Astrocyte (in vitro differentiated cells and primary cell): ENCODE measurements around the gene NRARP. TPM values are rescaled to one million over a fixed set of nuclear protein-coding genes. Genes with fewer than 3 reads are reported as not detected.
"Not testable (repeated sequence)": the region's sequence is repeated elsewhere in the genome, so short reads cannot be mapped to it uniquely, and the experiment has no call there.

ENCODE experiments used
- DNase-seq: peaks from one replicate; pipeline ENCODE4 v3.0.0-alpha.2; 2010; ENCODE audit warnings: low read depth
- FAIRE-seq: peaks from 2 replicates; lab custom pipeline; 2011; peaks lifted over from hg19 to GRCh38; lab: Jason Lieb, UNC
- H2AFZ ChIP-seq: 2 replicates; pipeline ENCODE4 v1.6.0; 2012; ENCODE audit warnings: low read depth, low read length, inconsistent platforms
- H3K27ac ChIP-seq: 2 replicates; pipeline ENCODE4 v1.5.1; 2011; ENCODE audit warnings: low read depth, low read length, inconsistent platforms
- H3K27me3 ChIP-seq: 2 replicates; pipeline ENCODE4 v1.6.0; 2011; ENCODE audit warnings: low read length, inconsistent platforms; ENCODE audit not compliant: insufficient read depth
- H3K36me3 ChIP-seq: 2 replicates; pipeline ENCODE4 v1.5.1; 2011; ENCODE audit warnings: low read length, inconsistent platforms; ENCODE audit not compliant: insufficient read depth
- H3K4me1 ChIP-seq: 2 replicates; pipeline ENCODE4 v1.5.1; 2011; ENCODE audit warnings: low read length, inconsistent platforms; ENCODE audit not compliant: insufficient read depth
- H3K4me2 ChIP-seq: 2 replicates; pipeline ENCODE4 v1.6.0; 2012; ENCODE audit warnings: low read length, inconsistent platforms
- H3K4me3 ChIP-seq: 2 replicates; pipeline ENCODE4 v1.5.1; 2011; ENCODE audit warnings: low read depth, mild to moderate bottlenecking, low read length, inconsistent platforms; ENCODE audit not compliant: insufficient read depth
- H3K79me2 ChIP-seq: 2 replicates; pipeline ENCODE4 v1.6.0; 2012; ENCODE audit warnings: mild to moderate bottlenecking, low read length, inconsistent platforms; ENCODE audit not compliant: insufficient read depth
- H3K9ac ChIP-seq: 2 replicates; pipeline ENCODE4 v1.6.0; 2012; ENCODE audit warnings: mild to moderate bottlenecking, low read length, inconsistent platforms
- H3K9me3 ChIP-seq: 2 replicates; pipeline ENCODE4 v1.5.1; 2012; ENCODE audit warnings: low read depth, mild to moderate bottlenecking, low read length, inconsistent platforms; ENCODE audit not compliant: insufficient read depth
- H4K20me1 ChIP-seq: 2 replicates; pipeline ENCODE4 v1.6.0; 2012; ENCODE audit warnings: low read length, inconsistent platforms; ENCODE audit not compliant: insufficient read depth
- H3K27ac Mint-ChIP-seq: one replicate; pipeline ENCODE4 v1.8.0; 2021; ENCODE audit warnings: mild to moderate bottlenecking, mixed read lengths; ENCODE audit not compliant: unreplicated experiment
- H3K27me3 Mint-ChIP-seq: one replicate; pipeline ENCODE4 v1.8.0; 2021; ENCODE audit warnings: low read depth, mixed read lengths; ENCODE audit not compliant: unreplicated experiment
- H3K36me3 Mint-ChIP-seq: one replicate; pipeline ENCODE4 v1.8.0; 2021; ENCODE audit warnings: low read depth, mixed read lengths; ENCODE audit not compliant: unreplicated experiment
- H3K4me1 Mint-ChIP-seq: one replicate; pipeline ENCODE4 v1.8.0; 2021; ENCODE audit warnings: low read depth, mixed read lengths; ENCODE audit not compliant: unreplicated experiment
- H3K4me3 Mint-ChIP-seq: one replicate; pipeline ENCODE4 v1.8.0; 2021; ENCODE audit warnings: mild to moderate bottlenecking, moderate library complexity, mixed read lengths; ENCODE audit not compliant: unreplicated experiment
- H3K9me3 Mint-ChIP-seq: one replicate; pipeline ENCODE4 v1.8.0; 2021; ENCODE audit warnings: mild to moderate bottlenecking, mixed read lengths; ENCODE audit not compliant: unreplicated experiment
- CTCF ChIP-seq: IDR thresholded peaks from 2 replicates; pipeline ENCODE4 v1.5.1; 2011; ENCODE audit warnings: low read depth, mild to moderate bottlenecking, inconsistent platforms, low read length, moderate library complexity; ENCODE audit not compliant: insufficient read depth
- EZH2 ChIP-seq: IDR thresholded peaks from 2 replicates; pipeline ENCODE4 v1.6.1; 2012; ENCODE audit warnings: mild to moderate bottlenecking, low read length, inconsistent platforms; ENCODE audit not compliant: insufficient read depth
- total RNA-seq: library from RNA; stranded (reverse); gene quantifications from 2 replicates; pipeline ENCODE4 v1.2.1, GENCODE V29; 2021

The NRARP gene
- total RNA-seq, 1 donor from 2014 or later, result 7.3 TPM

GRCh38 chr9:137327641-137328550 lies 25.8 kb upstream of the NRARP start:
- not testable (repeated sequence) for H3K9me3 Mint-ChIP-seq, DNase-seq, H3K27ac ChIP-seq, H3K27me3 Mint-ChIP-seq, H3K27me3 ChIP-seq, H3K79me2 ChIP-seq, H4K20me1 ChIP-seq, H3K9ac ChIP-seq, H3K36me3 Mint-ChIP-seq, H3K9me3 ChIP-seq, H3K4me1 ChIP-seq, H2AFZ ChIP-seq, H3K4me2 ChIP-seq, H3K36me3 ChIP-seq, H3K4me3 ChIP-seq, H3K4me1 Mint-ChIP-seq, H3K4me3 Mint-ChIP-seq
- peak overlapping the region; percentile 92 for H3K27ac Mint-ChIP-seq
- peak; percentile 100 for FAIRE-seq

- Histone ChIP-seq H3K27me3 (no peaks in the 10 kb centered on the region), H3K4me2 (no peak overlapping the region), H4K20me1 (no peaks in the 10 kb centered on the region), H3K36me3 (no peaks in the 10 kb centered on the region), H3K9me3 (no peaks in the 10 kb centered on the region), H3K27ac (no peak overlapping the region), H3K4me1 (no peaks in the 10 kb centered on the region), H3K9ac (no peak overlapping the region), H2AFZ (no peak overlapping the region), H3K4me3 (no peak overlapping the region), H3K79me2 (no peaks in the 10 kb centered on the region)
- no peak for DNase-seq
- no peak overlapping the region for H3K27ac Mint-ChIP-seq
- H3K27me3 Mint-ChIP-seq, result peaks cover 10% of the 10 kb centered on the region
- no peak for FAIRE-seq
- TF ChIP-seq CTCF, result no peak
- TF ChIP-seq EZH2, result no peak
- no peak overlapping the region for H3K4me3 Mint-ChIP-seq
- peaks cover 5% of the 10 kb centered on the region for H3K36me3 Mint-ChIP-seq
- H3K4me1 Mint-ChIP-seq, result peaks cover 2% of the 10 kb centered on the region
- H3K9me3 Mint-ChIP-seq, result peaks cover 6% of the 10 kb centered on the region
These were observed 24.5 kb upstream of the NRARP start for GRCh38 chr9:137326445-137327065.

- Histone ChIP-seq H3K36me3 (no peaks in the 10 kb centered on the region), H3K27me3 (no peaks in the 10 kb centered on the region), H3K9ac (no peak overlapping the region), H2AFZ (no peak overlapping the region), H3K4me1 (peaks cover under 1% of the 10 kb centered on the region), H4K20me1 (no peaks in the 10 kb centered on the region), H3K4me3 (no peak overlapping the region), H3K27ac (no peak overlapping the region), H3K4me2 (no peak overlapping the region), H3K79me2 (no peaks in the 10 kb centered on the region), H3K9me3 (no peaks in the 10 kb centered on the region)
- TF ChIP-seq EZH2, result no peak
- TF ChIP-seq CTCF, result no peak
- Mint-ChIP-seq H3K27me3 (peaks cover 10% of the 10 kb centered on the region), H3K36me3 (peaks cover 5% of the 10 kb centered on the region), H3K27ac (no peak overlapping the region), H3K4me3 (no peak overlapping the region), H3K9me3 (peaks cover 3% of the 10 kb centered on the region), H3K4me1 (peaks cover 2% of the 10 kb centered on the region)
- FAIRE-seq (no peak), DNase-seq (no peak)
These were observed 23.7 kb upstream of the NRARP start for GRCh38 chr9:137325799-137326198.
